Choroid plexus epithelial cell (primary cell): ENCODE data around the gene DHRS3.
A peak's percentile ranks its signal among the peaks of the same experiment; 100 is the strongest.

Source experiments
- DNase-seq: peaks from one replicate; pipeline ENCODE4 v3.0.0-alpha.2; 2010; ENCODE audit warnings: low read depth
- H3K4me3 ChIP-seq: 2 replicates; pipeline ENCODE4 v1.5.1; 2011; ENCODE audit warnings: low read depth, mild to moderate bottlenecking, control low read depth, low read length, moderate library complexity
- CTCF ChIP-seq: conservative IDR thresholded peaks from 2 replicates; pipeline ENCODE4 v1.5.1; 2011; ENCODE audit warnings: low read depth, mild to moderate bottlenecking, control low read depth, inconsistent platforms, low read length, moderate library complexity

DHRS3 gene

GRCh38 chr1:12547586-12548225 lies 70.3 kb downstream of the DHRS3 start:
- TF ChIP-seq CTCF, result no peak
- H3K4me3 ChIP-seq, result no peak overlapping the region
- DNase-seq, result no peak

- no peak overlapping the region for H3K4me3 ChIP-seq
- no peak for TF ChIP-seq CTCF
- no peak for DNase-seq
These were observed 71.0 kb downstream of the DHRS3 start for GRCh38 chr1:12546771-12547585.

GRCh38 chr1:12544992-12545391 lies 73.0 kb downstream of the DHRS3 start:
- no peak for DNase-seq

GRCh38 chr1:12544357-12544756 lies 73.7 kb downstream of the DHRS3 start:
- no peak overlapping the region for H3K4me3 ChIP-seq
- TF ChIP-seq CTCF, result no peak
- DNase-seq, result no peak

More at GRCh38 chr1:12544992-12545391, 73.0 kb downstream of the DHRS3 start:
- TF ChIP-seq CTCF, result no peak
- H3K4me3 ChIP-seq, result no peak overlapping the region

- DNase-seq, result peak; percentile 48
- H3K4me3 ChIP-seq, result no peak overlapping the region
- TF ChIP-seq CTCF, result no peak
These were observed 74.3 kb downstream of the DHRS3 start for GRCh38 chr1:12543740-12544154.

- DNase-seq, result no peak
- TF ChIP-seq CTCF, result no peak
These were observed 75.1 kb downstream of the DHRS3 start for GRCh38 chr1:12542616-12543592.

More at GRCh38 chr1:12542616-12543592, 75.1 kb downstream of the DHRS3 start:
- no peak overlapping the region for H3K4me3 ChIP-seq
